Measurements from ENCODE around the gene CAMSAP1.

CAMSAP1 gene

DNA sequence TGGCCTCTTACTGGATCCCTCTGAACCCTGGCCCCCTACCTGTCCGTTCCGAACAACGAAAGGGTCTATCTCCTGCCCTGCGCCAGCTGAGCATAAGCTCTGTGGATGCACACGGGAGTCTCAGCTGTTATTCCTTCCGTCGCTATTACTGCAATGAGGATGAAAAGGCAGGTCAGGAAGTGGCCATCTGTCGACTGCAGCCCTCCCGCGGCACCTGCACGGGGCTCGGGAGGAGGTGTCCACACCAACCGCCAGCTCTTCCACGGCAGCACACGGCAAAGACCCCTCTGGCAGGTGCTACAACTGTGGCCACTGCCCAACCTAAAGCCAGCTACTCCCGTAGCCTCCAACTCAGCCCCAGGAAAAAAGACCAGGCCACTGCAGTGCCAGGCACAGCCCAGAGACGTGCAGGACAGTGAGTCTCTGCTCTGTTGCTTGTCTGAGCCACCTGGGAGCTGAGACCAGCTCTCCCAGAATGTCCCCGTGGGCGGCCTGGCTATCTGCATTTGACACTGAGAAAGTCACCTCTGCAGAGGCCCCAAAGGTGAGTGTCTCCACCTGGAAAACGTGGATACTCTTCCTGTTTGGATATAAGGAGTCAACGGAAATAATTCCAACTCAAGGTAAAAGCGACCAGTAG lies 19.1 kb downstream of the CAMSAP1 start:
- H3K4me1 ChIP-seq (ENCODE audit: control insufficient read depth in 1 of 2, insufficient read depth in 2 of 2, low read length in 2 of 2), result peaks cover 7 to 11% of the 10 kb centered on the region in 2 donors
- H3K27ac ChIP-seq (ENCODE audit: low read depth, low read length), result no peak overlapping the region
- no peak overlapping the region for H3K9ac ChIP-seq (ENCODE audit: low read depth in 1 of 2, low read length in 2 of 2)
- H3K9me3 ChIP-seq (ENCODE audit: control insufficient read depth in 1 of 2, low read length in 2 of 2), result no peaks in the 10 kb centered on the region
- H3K4me3 ChIP-seq (ENCODE audit: low read depth in 1 of 2, low read length in 2 of 2), result no peak overlapping the region
- H3K27me3 ChIP-seq (ENCODE audit: control insufficient read depth in 1 of 2, insufficient read depth in 2 of 2, low read length in 2 of 2), result no peaks in the 10 kb centered on the region
- H3K36me3 ChIP-seq (ENCODE audit: control insufficient read depth in 1 of 2, insufficient read depth in 2 of 2, low read length in 2 of 2), result no peaks in the 10 kb centered on the region

DNA sequence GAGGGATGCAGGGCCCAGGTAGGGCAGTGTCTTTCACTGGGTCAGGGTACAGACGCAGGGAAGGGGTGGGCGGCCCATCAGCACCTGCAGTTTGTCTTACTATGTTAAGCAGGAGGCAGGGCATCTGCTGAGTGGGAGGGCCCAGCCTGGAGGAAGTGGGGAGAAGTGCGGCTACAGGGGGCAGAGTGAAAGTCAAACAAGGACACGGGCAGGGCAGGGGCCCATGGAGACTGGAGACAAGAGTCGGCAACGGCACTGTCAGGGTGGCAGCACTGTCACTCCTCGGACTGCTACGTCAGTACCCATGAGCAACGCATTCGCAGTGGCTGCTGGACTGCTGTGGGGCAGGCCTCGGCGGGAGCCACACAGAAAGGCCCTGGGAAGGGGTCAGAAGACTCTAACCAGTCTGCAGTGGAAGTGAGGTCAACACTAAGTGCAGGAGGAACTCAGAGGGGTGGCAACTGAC lies 19.7 kb downstream of the CAMSAP1 start:
- H3K27me3 ChIP-seq (ENCODE audit: control insufficient read depth in 1 of 2, insufficient read depth in 2 of 2, low read length in 2 of 2), result no peaks in the 10 kb centered on the region
- H3K9ac ChIP-seq (ENCODE audit: low read depth in 1 of 2, low read length in 2 of 2), result no peak overlapping the region
- no peak overlapping the region for H3K4me3 ChIP-seq (ENCODE audit: low read depth in 1 of 2, low read length in 2 of 2)
- H3K27ac ChIP-seq (ENCODE audit: low read depth, low read length), result no peak overlapping the region
- H3K9me3 ChIP-seq (ENCODE audit: control insufficient read depth in 1 of 2, low read length in 2 of 2), result no peaks in the 10 kb centered on the region
- H3K4me1 ChIP-seq (ENCODE audit: control insufficient read depth in 1 of 2, insufficient read depth in 2 of 2, low read length in 2 of 2), result peaks cover 7 to 11% of the 10 kb centered on the region in 2 donors
- H3K36me3 ChIP-seq (ENCODE audit: control insufficient read depth in 1 of 2, insufficient read depth in 2 of 2, low read length in 2 of 2), result no peaks in the 10 kb centered on the region

DNA sequence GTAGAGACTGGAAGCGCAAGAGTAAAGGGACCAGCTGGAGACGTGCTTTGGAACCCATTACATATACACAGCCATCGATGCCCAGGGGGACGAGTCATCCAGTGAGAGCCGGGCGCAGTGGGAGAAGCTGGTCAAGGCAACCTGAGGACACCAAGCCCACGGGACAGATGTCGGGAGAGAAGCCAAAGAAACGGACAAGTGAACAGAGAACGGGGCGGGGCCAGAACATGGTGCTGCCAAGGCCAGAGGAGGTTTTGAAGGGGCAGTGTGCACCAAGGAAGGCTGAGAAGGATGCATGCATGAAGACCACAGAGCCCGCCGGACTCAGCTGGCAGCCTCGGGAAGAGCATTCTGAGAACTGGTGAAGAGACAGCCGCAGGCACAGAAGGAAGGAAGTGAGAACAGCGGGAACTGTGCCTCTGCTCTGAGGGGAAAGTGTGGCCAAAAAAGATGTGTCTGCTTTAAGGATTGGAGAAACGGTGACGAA lies 20.3 kb downstream of the CAMSAP1 start:
- Histone ChIP-seq H3K36me3 (ENCODE audit: control insufficient read depth in 1 of 2, insufficient read depth in 2 of 2, low read length in 2 of 2) (no peaks in the 10 kb centered on the region), H3K27ac (ENCODE audit: low read depth, low read length) (no peak overlapping the region), H3K4me1 (ENCODE audit: control insufficient read depth in 1 of 2, insufficient read depth in 2 of 2, low read length in 2 of 2) (peaks cover 7 to 11% of the 10 kb centered on the region in 2 donors), H3K4me3 (ENCODE audit: low read depth in 1 of 2, low read length in 2 of 2) (no peak overlapping the region), H3K9me3 (ENCODE audit: control insufficient read depth in 1 of 2, low read length in 2 of 2) (no peaks in the 10 kb centered on the region), H3K27me3 (ENCODE audit: control insufficient read depth in 1 of 2, insufficient read depth in 2 of 2, low read length in 2 of 2) (no peaks in the 10 kb centered on the region), H3K9ac (ENCODE audit: low read depth in 1 of 2, low read length in 2 of 2) (no peak overlapping the region)

DNA sequence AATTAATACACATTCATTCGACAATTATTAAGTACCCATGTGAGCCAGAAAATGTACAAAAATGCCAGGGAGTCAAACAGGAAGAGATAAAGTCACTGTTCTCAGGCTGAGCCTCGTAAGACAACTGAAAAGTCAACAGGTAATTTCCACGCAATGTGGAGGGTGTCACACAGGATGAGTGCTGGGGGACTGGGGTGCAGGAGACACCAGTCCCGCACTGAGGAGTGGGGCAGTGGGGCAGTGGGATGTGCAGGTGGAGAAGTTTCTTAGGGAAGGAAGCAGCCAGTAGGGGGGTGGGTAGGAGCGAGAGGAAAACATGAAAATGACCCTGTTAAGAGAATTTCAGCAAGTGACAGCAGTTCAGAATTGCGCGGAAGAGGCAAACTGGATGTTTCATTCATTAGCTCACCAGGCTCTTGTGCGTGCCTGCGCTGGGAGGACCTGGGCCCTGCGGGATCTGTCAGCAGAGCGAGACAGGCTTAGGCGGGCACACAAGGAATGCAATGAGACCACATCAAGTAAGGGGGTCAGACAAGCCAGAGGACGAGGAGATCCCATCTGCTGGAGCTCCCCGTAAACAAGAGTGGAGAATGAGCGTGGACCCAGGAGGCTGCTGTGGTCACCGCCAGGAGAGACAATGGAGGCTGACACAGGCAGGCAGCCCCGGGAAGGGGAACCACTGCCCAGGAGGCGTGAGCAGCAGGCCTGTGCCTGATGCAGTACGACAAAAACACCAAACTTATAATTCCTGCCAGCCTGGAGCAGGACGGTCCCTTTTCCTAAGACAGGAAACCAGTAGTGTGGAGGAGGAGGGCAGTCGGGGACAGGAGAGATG lies 21.0 kb downstream of the CAMSAP1 start:
- Histone ChIP-seq H3K4me3 (ENCODE audit: low read depth in 1 of 2, low read length in 2 of 2) (no peak overlapping the region), H3K27ac (ENCODE audit: low read depth, low read length) (no peak overlapping the region), H3K9ac (ENCODE audit: low read depth in 1 of 2, low read length in 2 of 2) (no peak overlapping the region), H3K27me3 (ENCODE audit: control insufficient read depth in 1 of 2, insufficient read depth in 2 of 2, low read length in 2 of 2) (no peaks in the 10 kb centered on the region), H3K9me3 (ENCODE audit: control insufficient read depth in 1 of 2, low read length in 2 of 2) (no peaks in the 10 kb centered on the region), H3K4me1 (ENCODE audit: control insufficient read depth in 1 of 2, insufficient read depth in 2 of 2, low read length in 2 of 2) (peaks cover 7 to 11% of the 10 kb centered on the region in 2 donors), H3K36me3 (ENCODE audit: control insufficient read depth in 1 of 2, insufficient read depth in 2 of 2, low read length in 2 of 2) (peaks cover 0 to 4% of the 10 kb centered on the region in 2 donors)

DNA sequence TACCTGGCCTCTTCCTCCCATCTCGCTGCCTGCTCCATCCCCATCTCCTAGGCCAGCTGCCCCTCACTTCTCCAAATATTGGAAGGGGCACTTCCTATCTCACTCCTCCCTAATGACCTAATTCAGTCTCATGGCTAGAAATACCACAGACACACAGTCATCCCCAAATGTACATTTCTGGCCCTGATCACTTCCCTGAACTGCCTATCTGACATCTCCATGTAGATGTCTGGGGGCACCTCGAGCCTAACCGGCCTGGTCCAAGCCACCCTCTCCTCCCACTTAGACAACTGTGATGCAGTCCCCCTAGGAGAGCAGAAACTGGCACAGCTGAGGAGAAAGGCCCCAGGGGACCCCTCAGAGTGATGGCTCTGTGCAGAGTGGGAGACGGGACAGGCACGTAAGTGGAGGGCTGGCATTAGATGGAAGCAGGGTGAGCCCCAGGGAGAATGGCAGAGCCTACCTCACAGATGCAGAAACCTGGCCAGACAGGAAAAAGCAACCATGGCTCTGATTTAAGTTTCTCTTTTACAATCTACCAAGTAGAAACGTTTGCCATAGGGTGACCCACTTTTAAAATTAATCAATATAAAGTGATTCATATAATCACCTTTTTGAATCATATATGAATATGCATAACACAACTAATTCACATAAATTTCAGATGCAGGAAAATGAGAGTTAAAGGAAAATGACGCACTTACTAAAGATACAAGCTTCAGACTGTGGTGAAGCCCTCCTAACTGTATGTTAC lies 22.1 kb downstream of the CAMSAP1 start:
- H3K4me1 ChIP-seq (ENCODE audit: control insufficient read depth in 1 of 2, insufficient read depth in 2 of 2, low read length in 2 of 2), result peaks cover 7 to 11% of the 10 kb centered on the region in 2 donors
- no peak overlapping the region for H3K4me3 ChIP-seq (ENCODE audit: low read depth in 1 of 2, low read length in 2 of 2)
- H3K9ac ChIP-seq (ENCODE audit: low read depth in 1 of 2, low read length in 2 of 2), result no peak overlapping the region
- no peak overlapping the region for H3K27ac ChIP-seq (ENCODE audit: low read depth, low read length)
- peaks cover 0 to 5% of the 10 kb centered on the region in 2 donors for H3K36me3 ChIP-seq (ENCODE audit: control insufficient read depth in 1 of 2, insufficient read depth in 2 of 2, low read length in 2 of 2)
- H3K27me3 ChIP-seq (ENCODE audit: control insufficient read depth in 1 of 2, insufficient read depth in 2 of 2, low read length in 2 of 2), result no peaks in the 10 kb centered on the region
- H3K9me3 ChIP-seq (ENCODE audit: control insufficient read depth in 1 of 2, low read length in 2 of 2), result no peaks in the 10 kb centered on the region

DNA sequence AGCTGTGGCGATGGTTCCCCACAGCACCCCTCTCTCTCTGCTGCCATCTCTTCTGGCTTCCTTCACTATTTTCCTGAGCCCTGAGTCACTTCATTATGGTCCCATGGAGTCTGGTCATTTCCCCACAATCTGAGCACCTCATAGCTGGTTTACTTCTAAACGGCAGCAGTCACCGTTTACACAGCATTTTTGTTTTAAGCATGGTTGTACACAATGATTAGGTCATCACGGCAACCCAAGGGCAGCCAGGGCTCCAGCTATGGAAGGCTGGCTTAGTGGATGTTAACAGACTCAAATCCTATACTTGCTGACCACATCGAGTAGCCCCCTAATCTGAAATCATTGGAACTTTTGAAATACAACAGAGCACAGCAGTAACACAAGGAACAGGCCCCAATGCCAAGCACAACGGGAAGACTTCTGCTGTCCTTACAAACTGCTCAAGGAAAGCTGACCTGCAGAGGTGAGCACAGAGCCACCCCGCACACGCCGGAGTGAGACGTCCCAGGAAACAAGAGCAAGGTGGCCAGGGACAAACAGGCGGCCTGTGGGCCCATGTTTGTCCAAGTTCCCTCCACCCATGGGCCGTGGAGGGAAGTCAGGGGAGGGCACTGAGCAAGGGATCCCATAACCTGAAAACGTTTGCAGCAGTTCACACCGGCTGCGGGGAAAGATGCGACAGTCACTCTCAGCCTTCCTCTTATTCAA lies 22.9 kb downstream of the CAMSAP1 start:
- H3K4me1 ChIP-seq (ENCODE audit: control insufficient read depth in 1 of 2, insufficient read depth in 2 of 2, low read length in 2 of 2), result peaks cover 7 to 11% of the 10 kb centered on the region in 2 donors
- no peak overlapping the region for H3K4me3 ChIP-seq (ENCODE audit: low read depth in 1 of 2, low read length in 2 of 2)
- no peaks in the 10 kb centered on the region for H3K27me3 ChIP-seq (ENCODE audit: control insufficient read depth in 1 of 2, insufficient read depth in 2 of 2, low read length in 2 of 2)
- H3K27ac ChIP-seq (ENCODE audit: low read depth, low read length), result no peak overlapping the region
- peaks cover 0 to 5% of the 10 kb centered on the region in 2 donors for H3K36me3 ChIP-seq (ENCODE audit: control insufficient read depth in 1 of 2, insufficient read depth in 2 of 2, low read length in 2 of 2)
- no peaks in the 10 kb centered on the region for H3K9me3 ChIP-seq (ENCODE audit: control insufficient read depth in 1 of 2, low read length in 2 of 2)
- H3K9ac ChIP-seq (ENCODE audit: low read depth in 1 of 2, low read length in 2 of 2), result no peak overlapping the region

DNA sequence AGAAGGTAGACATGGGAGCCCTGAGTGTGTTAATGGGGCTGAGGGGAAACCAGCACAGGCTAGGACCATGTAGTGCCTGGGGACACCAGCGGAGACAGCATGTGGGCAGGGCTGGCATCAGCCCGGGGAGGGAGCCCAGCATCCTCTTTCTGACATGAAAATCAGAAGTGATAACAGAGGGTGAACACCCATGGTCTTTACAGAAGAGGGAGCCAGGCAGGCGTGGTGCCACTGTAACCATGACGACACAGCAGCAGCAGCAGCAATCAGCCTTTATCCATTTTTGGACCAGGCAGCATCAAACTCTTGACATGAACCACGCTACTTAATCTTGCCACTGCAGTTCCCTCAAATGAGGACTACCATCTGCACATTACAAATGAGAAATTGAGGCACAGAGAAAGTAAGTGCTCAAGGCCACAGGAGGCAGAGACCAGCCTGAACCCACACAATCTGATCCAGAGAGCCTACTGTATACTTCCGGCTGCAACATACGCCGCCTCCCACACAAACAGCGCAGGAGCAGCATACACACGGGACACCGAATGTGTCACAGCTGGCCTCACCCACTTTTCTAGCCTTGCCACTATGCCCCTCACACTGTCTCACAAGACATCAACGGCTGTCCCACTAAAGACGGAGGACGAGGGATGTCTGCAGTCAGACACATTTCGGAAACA lies 23.8 kb downstream of the CAMSAP1 start:
- H3K9ac ChIP-seq (ENCODE audit: low read depth in 1 of 2, low read length in 2 of 2), result no peak overlapping the region
- H3K4me1 ChIP-seq (ENCODE audit: control insufficient read depth in 1 of 2, insufficient read depth in 2 of 2, low read length in 2 of 2), result peaks cover 7 to 11% of the 10 kb centered on the region in 2 donors
- H3K27me3 ChIP-seq (ENCODE audit: control insufficient read depth in 1 of 2, insufficient read depth in 2 of 2, low read length in 2 of 2), result no peaks in the 10 kb centered on the region
- H3K4me3 ChIP-seq (ENCODE audit: low read depth in 1 of 2, low read length in 2 of 2), result no peak overlapping the region
- no peak overlapping the region for H3K27ac ChIP-seq (ENCODE audit: low read depth, low read length)
- H3K36me3 ChIP-seq (ENCODE audit: control insufficient read depth in 1 of 2, insufficient read depth in 2 of 2, low read length in 2 of 2), result peaks cover 0 to 5% of the 10 kb centered on the region in 2 donors
- no peaks in the 10 kb centered on the region for H3K9me3 ChIP-seq (ENCODE audit: control insufficient read depth in 1 of 2, low read length in 2 of 2)

DNA sequence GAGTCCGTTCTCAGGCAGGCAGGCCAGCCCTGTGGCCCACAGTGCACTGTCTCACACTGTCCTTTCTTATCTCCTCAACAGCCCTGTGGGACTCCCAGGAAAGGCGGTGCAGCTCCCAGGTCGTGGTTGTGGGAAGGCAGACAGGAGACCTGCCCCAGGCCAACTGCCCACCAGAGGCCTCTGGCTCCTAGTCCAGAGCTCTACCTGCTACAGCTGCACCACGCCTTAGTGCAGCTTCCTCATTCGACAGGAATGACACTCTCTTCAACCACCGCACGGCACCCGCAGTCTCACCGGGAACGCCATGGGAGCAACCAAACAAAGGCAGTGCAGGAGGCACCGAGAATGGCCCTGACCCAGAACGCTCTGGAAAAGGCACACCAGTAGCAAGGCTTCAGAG lies 25.3 kb downstream of the CAMSAP1 start:
- H3K27ac ChIP-seq (ENCODE audit: low read depth, low read length), result no peak overlapping the region
- no peak overlapping the region for H3K9ac ChIP-seq (ENCODE audit: low read depth in 1 of 2, low read length in 2 of 2)
- H3K27me3 ChIP-seq (ENCODE audit: control insufficient read depth in 1 of 2, insufficient read depth in 2 of 2, low read length in 2 of 2), result no peaks in the 10 kb centered on the region
- peaks cover 0 to 4% of the 10 kb centered on the region in 2 donors for H3K4me1 ChIP-seq (ENCODE audit: control insufficient read depth in 1 of 2, insufficient read depth in 2 of 2, low read length in 2 of 2)
- H3K36me3 ChIP-seq (ENCODE audit: control insufficient read depth in 1 of 2, insufficient read depth in 2 of 2, low read length in 2 of 2), result peaks cover 0 to 5% of the 10 kb centered on the region in 2 donors
- H3K9me3 ChIP-seq (ENCODE audit: control insufficient read depth in 1 of 2, low read length in 2 of 2), result no peaks in the 10 kb centered on the region
- no peak overlapping the region for H3K4me3 ChIP-seq (ENCODE audit: low read depth in 1 of 2, low read length in 2 of 2)

DNA sequence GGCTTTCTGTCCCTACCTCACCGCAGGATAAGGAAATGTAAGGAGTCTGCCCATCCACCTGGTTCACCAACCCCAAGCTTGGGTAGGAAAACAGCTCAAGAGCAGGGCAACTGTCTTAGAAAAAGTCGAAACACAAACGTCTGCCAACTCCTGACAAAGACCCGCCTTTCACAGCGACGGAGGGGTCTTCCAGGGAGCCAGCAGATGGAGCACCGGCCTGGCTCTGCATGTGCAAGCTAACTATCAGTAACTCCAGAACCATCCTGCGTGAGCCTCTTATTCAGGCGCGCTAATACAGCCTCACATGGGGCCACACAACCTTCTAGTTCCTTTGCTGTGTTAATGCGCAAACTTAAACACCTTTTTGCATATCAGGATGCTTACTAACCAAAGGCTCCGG lies 26.9 kb downstream of the CAMSAP1 start:
- Histone ChIP-seq H3K36me3 (ENCODE audit: control insufficient read depth in 1 of 2, insufficient read depth in 2 of 2, low read length in 2 of 2) (peaks cover 0 to 5% of the 10 kb centered on the region in 2 donors), H3K27me3 (ENCODE audit: control insufficient read depth in 1 of 2, insufficient read depth in 2 of 2, low read length in 2 of 2) (no peaks in the 10 kb centered on the region), H3K4me3 (ENCODE audit: low read depth in 1 of 2, low read length in 2 of 2) (no peak overlapping the region), H3K9ac (ENCODE audit: low read depth in 1 of 2, low read length in 2 of 2) (no peak overlapping the region), H3K27ac (ENCODE audit: low read depth, low read length) (no peak overlapping the region), H3K4me1 (ENCODE audit: control insufficient read depth in 1 of 2, insufficient read depth in 2 of 2, low read length in 2 of 2) (no peaks in the 10 kb centered on the region), H3K9me3 (ENCODE audit: control insufficient read depth in 1 of 2, low read length in 2 of 2) (no peaks in the 10 kb centered on the region)
